Measurements from ENCODE around the gene PSMG2.
"Not testable (repeated sequence)": the region's sequence is repeated elsewhere in the genome, so short reads cannot be mapped to it uniquely, and the experiment has no call there.

The PSMG2 gene

GRCh38 chr18:12750715-12751502, 48.1 kb downstream of the PSMG2 start:
- H3K27me3 ChIP-seq (replicated peaks; ENCODE audit: control insufficient read depth, insufficient read depth, low read length): no peaks in the 10 kb centered on the region
- no peak overlapping the region for H3K4me3 ChIP-seq (ENCODE audit: low read length)
- no peak for DNase-seq (ENCODE audit: low read depth)

GRCh38 chr18:12751503-12751884, 48.7 kb downstream of the PSMG2 start:
- Histone ChIP-seq H3K4me3 (ENCODE audit: low read length) (no peak overlapping the region), H3K27me3 (replicated peaks; ENCODE audit: control insufficient read depth, insufficient read depth, low read length) (no peaks in the 10 kb centered on the region), H3K9me3 (ENCODE audit: control insufficient read depth, low read length) (no peaks in the 10 kb centered on the region), H3K4me1 (ENCODE audit: control insufficient read depth, insufficient read depth, low read length) (peaks cover 17% of the 10 kb centered on the region), H3K36me3 (ENCODE audit: control insufficient read depth, insufficient read depth, low read length, severe bottlenecking) (no peaks in the 10 kb centered on the region), H3K9ac (ENCODE audit: low read length) (no peak overlapping the region)
- no peak for DNase-seq (ENCODE audit: low read depth)

More at GRCh38 chr18:12750715-12751502, 48.1 kb downstream of the PSMG2 start:
- H3K4me1 ChIP-seq (ENCODE audit: control insufficient read depth, insufficient read depth, low read length): peaks cover 17% of the 10 kb centered on the region
- no peaks in the 10 kb centered on the region for H3K36me3 ChIP-seq (ENCODE audit: control insufficient read depth, insufficient read depth, low read length, severe bottlenecking)
- no peaks in the 10 kb centered on the region for H3K9me3 ChIP-seq (ENCODE audit: control insufficient read depth, low read length)
- no peak overlapping the region for H3K9ac ChIP-seq (ENCODE audit: low read length)

GRCh38 chr18:12751891-12752290, 49.0 kb downstream of the PSMG2 start:
- no peaks in the 10 kb centered on the region for H3K27me3 ChIP-seq (replicated peaks; ENCODE audit: control insufficient read depth, insufficient read depth, low read length)
- no peak for DNase-seq (ENCODE audit: low read depth)

GRCh38 chr18:12754511-12754910, 51.7 kb downstream of the PSMG2 start:
- Histone ChIP-seq H3K4me3 (ENCODE audit: low read length) (no peak overlapping the region), H3K4me1 (ENCODE audit: control insufficient read depth, insufficient read depth, low read length) (peaks cover 4% of the 10 kb centered on the region), H3K36me3 (ENCODE audit: control insufficient read depth, insufficient read depth, low read length, severe bottlenecking) (no peaks in the 10 kb centered on the region), H3K9me3 (ENCODE audit: control insufficient read depth, low read length) (no peaks in the 10 kb centered on the region), H3K27me3 (replicated peaks; ENCODE audit: control insufficient read depth, insufficient read depth, low read length) (no peaks in the 10 kb centered on the region), H3K9ac (ENCODE audit: low read length) (no peak overlapping the region)
- DNase-seq (ENCODE audit: low read depth): no peak

More at GRCh38 chr18:12751891-12752290, 49.0 kb downstream of the PSMG2 start:
- H3K4me1 ChIP-seq (ENCODE audit: control insufficient read depth, insufficient read depth, low read length): peaks cover 17% of the 10 kb centered on the region
- H3K9me3 ChIP-seq (ENCODE audit: control insufficient read depth, low read length): no peaks in the 10 kb centered on the region
- no peak overlapping the region for H3K9ac ChIP-seq (ENCODE audit: low read length)
- H3K36me3 ChIP-seq (ENCODE audit: control insufficient read depth, insufficient read depth, low read length, severe bottlenecking): no peaks in the 10 kb centered on the region
- H3K4me3 ChIP-seq (ENCODE audit: low read length): no peak overlapping the region

GRCh38 chr18:12755606-12756005, 52.8 kb downstream of the PSMG2 start:
- not testable (repeated sequence) for H3K9me3 ChIP-seq (ENCODE audit: control insufficient read depth, low read length); H3K27me3 ChIP-seq (replicated peaks; ENCODE audit: control insufficient read depth, insufficient read depth, low read length); H3K4me1 ChIP-seq (ENCODE audit: control insufficient read depth, insufficient read depth, low read length); H3K9ac ChIP-seq (ENCODE audit: low read length); DNase-seq (ENCODE audit: low read depth); H3K4me3 ChIP-seq (ENCODE audit: low read length); H3K36me3 ChIP-seq (ENCODE audit: control insufficient read depth, insufficient read depth, low read length, severe bottlenecking)

- not testable (repeated sequence) for H3K9me3 ChIP-seq (ENCODE audit: control insufficient read depth, low read length); H3K36me3 ChIP-seq (ENCODE audit: control insufficient read depth, insufficient read depth, low read length, severe bottlenecking); H3K4me3 ChIP-seq (ENCODE audit: low read length); H3K27me3 ChIP-seq (replicated peaks; ENCODE audit: control insufficient read depth, insufficient read depth, low read length); H3K9ac ChIP-seq (ENCODE audit: low read length); DNase-seq (ENCODE audit: low read depth); H3K4me1 ChIP-seq (ENCODE audit: control insufficient read depth, insufficient read depth, low read length)
Observed at GRCh38 chr18:12756619-12757239, 53.9 kb downstream of the PSMG2 start.

- H3K9ac ChIP-seq (ENCODE audit: low read length): not testable (repeated sequence)
Observed at GRCh38 chr18:12758566-12758965, 55.7 kb downstream of the PSMG2 start.

GRCh38 chr18:12765126-12765525, 62.3 kb downstream of the PSMG2 start:
- no peaks in the 10 kb centered on the region for H3K36me3 ChIP-seq (ENCODE audit: control insufficient read depth, insufficient read depth, low read length, severe bottlenecking)
- peaks cover 4% of the 10 kb centered on the region for H3K27me3 ChIP-seq (replicated peaks; ENCODE audit: control insufficient read depth, insufficient read depth, low read length)
- no peak overlapping the region for H3K4me3 ChIP-seq (ENCODE audit: low read length)
- no peaks in the 10 kb centered on the region for H3K9me3 ChIP-seq (ENCODE audit: control insufficient read depth, low read length)
- no peak overlapping the region for H3K9ac ChIP-seq (ENCODE audit: low read length)
- DNase-seq (ENCODE audit: low read depth): no peak
- H3K4me1 ChIP-seq (ENCODE audit: control insufficient read depth, insufficient read depth, low read length): no peaks in the 10 kb centered on the region

More at GRCh38 chr18:12758566-12758965, 55.7 kb downstream of the PSMG2 start:
- H3K27me3 ChIP-seq (replicated peaks; ENCODE audit: control insufficient read depth, insufficient read depth, low read length); H3K9me3 ChIP-seq (ENCODE audit: control insufficient read depth, low read length); H3K4me1 ChIP-seq (ENCODE audit: control insufficient read depth, insufficient read depth, low read length); DNase-seq (ENCODE audit: low read depth); H3K4me3 ChIP-seq (ENCODE audit: low read length); H3K36me3 ChIP-seq (ENCODE audit: control insufficient read depth, insufficient read depth, low read length, severe bottlenecking): not testable (repeated sequence)

GRCh38 chr18:12765586-12765985, 62.7 kb downstream of the PSMG2 start:
- Histone ChIP-seq H3K27me3 (replicated peaks; ENCODE audit: control insufficient read depth, insufficient read depth, low read length) (peaks cover 4% of the 10 kb centered on the region), H3K4me3 (ENCODE audit: low read length) (no peak overlapping the region), H3K4me1 (ENCODE audit: control insufficient read depth, insufficient read depth, low read length) (no peaks in the 10 kb centered on the region), H3K36me3 (ENCODE audit: control insufficient read depth, insufficient read depth, low read length, severe bottlenecking) (no peaks in the 10 kb centered on the region), H3K9me3 (ENCODE audit: control insufficient read depth, low read length) (no peaks in the 10 kb centered on the region), H3K9ac (ENCODE audit: low read length) (no peak overlapping the region)
- DNase-seq (ENCODE audit: low read depth): no peak

- H3K9me3 ChIP-seq (ENCODE audit: control insufficient read depth, low read length): no peaks in the 10 kb centered on the region
- no peaks in the 10 kb centered on the region for H3K27me3 ChIP-seq (replicated peaks; ENCODE audit: control insufficient read depth, insufficient read depth, low read length)
- no peaks in the 10 kb centered on the region for H3K4me1 ChIP-seq (ENCODE audit: control insufficient read depth, insufficient read depth, low read length)
- no peak for DNase-seq (ENCODE audit: low read depth)
- no peak overlapping the region for H3K4me3 ChIP-seq (ENCODE audit: low read length)
- H3K9ac ChIP-seq (ENCODE audit: low read length): no peak overlapping the region
- no peaks in the 10 kb centered on the region for H3K36me3 ChIP-seq (ENCODE audit: control insufficient read depth, insufficient read depth, low read length, severe bottlenecking)
Observed at GRCh38 chr18:12766986-12767433, 64.2 kb downstream of the PSMG2 start.

- Histone ChIP-seq H3K4me3 (ENCODE audit: low read length) (no peak overlapping the region), H3K4me1 (ENCODE audit: control insufficient read depth, insufficient read depth, low read length) (no peaks in the 10 kb centered on the region)
Observed at GRCh38 chr18:12767580-12768155, 64.8 kb downstream of the PSMG2 start.

More at GRCh38 chr18:12767580-12768155, 64.8 kb downstream of the PSMG2 start:
- Histone ChIP-seq H3K9ac (ENCODE audit: low read length) (no peak overlapping the region), H3K36me3 (ENCODE audit: control insufficient read depth, insufficient read depth, low read length, severe bottlenecking) (no peaks in the 10 kb centered on the region), H3K9me3 (ENCODE audit: control insufficient read depth, low read length) (no peaks in the 10 kb centered on the region), H3K27me3 (replicated peaks; ENCODE audit: control insufficient read depth, insufficient read depth, low read length) (no peaks in the 10 kb centered on the region)
- no peak for DNase-seq (ENCODE audit: low read depth)

All from adipocyte (in vitro differentiated cells).